NCI-H2171 (cell line): ENCODE results near the gene BNC2.
"Not testable (repeated sequence)": the region's sequence is repeated elsewhere in the genome, so short reads cannot be mapped to it uniquely, and the experiment has no call there.

Experiments used
- DNase-seq: peaks from one replicate; lab custom pipeline; 2025; lab: John Stamatoyannopoulos, UW

BNC2 gene

GRCh38 chr9:16449076-16449730 lies 421.3 kb downstream of the BNC2 start:
- no peak for DNase-seq

- DNase-seq: no peak
Observed at GRCh38 chr9:16447946-16448345, 422.5 kb downstream of the BNC2 start.

- DNase-seq: no peak
Observed at GRCh38 chr9:16446636-16447035, 423.8 kb downstream of the BNC2 start.

- no peak for DNase-seq
Observed at GRCh38 chr9:16445141-16445920, 425.1 kb downstream of the BNC2 start.

- no peak for DNase-seq
Observed at GRCh38 chr9:16442622-16443021, 427.8 kb downstream of the BNC2 start.

- no peak for DNase-seq
Observed at GRCh38 chr9:16441791-16442190, 428.7 kb downstream of the BNC2 start.

- not testable (repeated sequence) for DNase-seq
Observed at GRCh38 chr9:16438831-16439230, 431.6 kb downstream of the BNC2 start.

GRCh38 chr9:16436545-16436944 lies 433.9 kb downstream of the BNC2 start:
- no peak for DNase-seq

GRCh38 chr9:16434526-16434925 lies 435.9 kb downstream of the BNC2 start:
- DNase-seq: no peak

- DNase-seq: no peak
Observed at GRCh38 chr9:16433494-16433893, 437.0 kb downstream of the BNC2 start.

GRCh38 chr9:16431666-16432392 lies 438.6 kb downstream of the BNC2 start:
- DNase-seq: no peak

GRCh38 chr9:16429671-16430070 lies 440.8 kb downstream of the BNC2 start:
- no peak for DNase-seq

- DNase-seq: no peak
Observed at GRCh38 chr9:16427873-16428427, 442.5 kb downstream of the BNC2 start.

GRCh38 chr9:16426716-16427115 lies 443.8 kb downstream of the BNC2 start:
- DNase-seq: no peak

GRCh38 chr9:16425562-16426231 lies 444.8 kb downstream of the BNC2 start:
- no peak for DNase-seq

GRCh38 chr9:16422114-16422513 lies 448.4 kb downstream of the BNC2 start:
- DNase-seq: no peak

- DNase-seq: no peak
Observed at GRCh38 chr9:16421532-16421931, 448.9 kb downstream of the BNC2 start.

GRCh38 chr9:16419124-16419523 lies 451.3 kb downstream of the BNC2 start:
- DNase-seq: no peak

- DNase-seq: no peak
Observed at GRCh38 chr9:16418721-16419120, 451.7 kb downstream of the BNC2 start.

- DNase-seq: no peak
Observed at GRCh38 chr9:16417749-16418148, 452.7 kb downstream of the BNC2 start.

GRCh38 chr9:16417161-16417560 lies 453.3 kb downstream of the BNC2 start:
- DNase-seq: no peak

GRCh38 chr9:16414451-16414850 lies 456.0 kb downstream of the BNC2 start:
- DNase-seq: no peak
